Choroid plexus epithelial cell (primary cell): ENCODE measurements around the gene KRTAP10-12.

Source experiments
- DNase-seq: peaks from one replicate; pipeline ENCODE4 v3.0.0-alpha.2; 2010; ENCODE audit warnings: low read depth
- H3K4me3 ChIP-seq: 2 replicates; pipeline ENCODE4 v1.5.1; 2011; ENCODE audit warnings: low read depth, mild to moderate bottlenecking, control low read depth, low read length, moderate library complexity
- TF ChIP-seq, protein P1 (sequence below): conservative IDR thresholded peaks from 2 replicates; pipeline ENCODE4 v1.5.1; 2011; ENCODE audit warnings: low read depth, mild to moderate bottlenecking, control low read depth, inconsistent platforms, low read length, moderate library complexity

The KRTAP10-12 gene

DNA sequence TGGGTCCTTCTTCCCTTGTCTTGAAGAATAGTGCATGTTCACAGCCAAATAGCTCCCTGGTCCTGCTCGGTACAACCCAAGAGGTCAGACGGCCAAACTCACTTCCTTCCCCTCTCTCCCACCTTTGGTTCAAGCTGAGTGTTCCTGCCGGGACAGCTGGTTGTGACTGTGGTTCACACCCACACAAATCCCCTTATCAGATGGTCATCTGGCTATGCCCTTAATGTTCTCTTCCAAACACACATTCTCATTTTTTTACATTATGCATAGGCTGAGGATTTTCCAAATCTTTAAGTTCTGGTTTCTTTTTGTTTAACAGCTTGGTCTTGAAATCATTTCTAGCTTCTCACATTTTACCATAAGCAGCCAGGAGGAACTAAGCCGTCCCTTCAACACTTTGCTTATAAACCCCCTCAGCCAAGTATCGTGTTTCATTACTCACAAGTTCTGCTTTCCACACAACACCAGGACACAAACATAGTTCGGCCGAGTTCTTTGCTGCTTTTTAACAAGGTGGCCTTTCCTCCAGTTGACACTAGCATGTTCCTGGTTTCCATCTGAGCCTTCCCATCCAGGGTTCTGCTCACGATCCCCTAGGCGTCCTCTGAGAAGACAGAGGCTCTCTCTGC, 34.1 kb downstream of the KRTAP10-12 start:
- peak; percentile 5 for DNase-seq
- TF ChIP-seq, protein P1, sequence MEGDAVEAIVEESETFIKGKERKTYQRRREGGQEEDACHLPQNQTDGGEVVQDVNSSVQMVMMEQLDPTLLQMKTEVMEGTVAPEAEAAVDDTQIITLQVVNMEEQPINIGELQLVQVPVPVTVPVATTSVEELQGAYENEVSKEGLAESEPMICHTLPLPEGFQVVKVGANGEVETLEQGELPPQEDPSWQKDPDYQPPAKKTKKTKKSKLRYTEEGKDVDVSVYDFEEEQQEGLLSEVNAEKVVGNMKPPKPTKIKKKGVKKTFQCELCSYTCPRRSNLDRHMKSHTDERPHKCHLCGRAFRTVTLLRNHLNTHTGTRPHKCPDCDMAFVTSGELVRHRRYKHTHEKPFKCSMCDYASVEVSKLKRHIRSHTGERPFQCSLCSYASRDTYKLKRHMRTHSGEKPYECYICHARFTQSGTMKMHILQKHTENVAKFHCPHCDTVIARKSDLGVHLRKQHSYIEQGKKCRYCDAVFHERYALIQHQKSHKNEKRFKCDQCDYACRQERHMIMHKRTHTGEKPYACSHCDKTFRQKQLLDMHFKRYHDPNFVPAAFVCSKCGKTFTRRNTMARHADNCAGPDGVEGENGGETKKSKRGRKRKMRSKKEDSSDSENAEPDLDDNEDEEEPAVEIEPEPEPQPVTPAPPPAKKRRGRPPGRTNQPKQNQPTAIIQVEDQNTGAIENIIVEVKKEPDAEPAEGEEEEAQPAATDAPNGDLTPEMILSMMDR: no peak
- no peak overlapping the region for H3K4me3 ChIP-seq

DNA sequence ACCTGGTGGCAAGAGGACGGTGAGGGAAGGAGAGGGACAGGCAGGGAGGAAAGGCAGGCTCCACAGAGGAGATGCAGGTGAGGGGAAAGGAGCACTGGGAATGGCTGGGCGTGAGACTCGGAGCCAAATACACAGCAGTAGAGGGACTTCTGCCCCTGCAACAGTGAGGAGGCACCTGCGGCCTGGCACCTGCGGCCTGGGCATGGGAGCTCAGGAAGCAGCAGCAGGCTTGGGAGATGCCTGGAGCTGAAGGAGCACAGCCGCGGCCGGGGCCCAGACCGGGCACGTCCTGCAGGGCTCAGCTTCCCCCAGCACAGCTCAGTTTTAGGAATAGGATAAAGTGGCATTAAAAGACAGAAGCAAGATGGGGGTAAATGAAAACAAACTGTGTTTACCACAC, 35.3 kb downstream of the KRTAP10-12 start:
- TF ChIP-seq, protein P1: no peak
- no peak overlapping the region for H3K4me3 ChIP-seq
- DNase-seq: no peak

DNA sequence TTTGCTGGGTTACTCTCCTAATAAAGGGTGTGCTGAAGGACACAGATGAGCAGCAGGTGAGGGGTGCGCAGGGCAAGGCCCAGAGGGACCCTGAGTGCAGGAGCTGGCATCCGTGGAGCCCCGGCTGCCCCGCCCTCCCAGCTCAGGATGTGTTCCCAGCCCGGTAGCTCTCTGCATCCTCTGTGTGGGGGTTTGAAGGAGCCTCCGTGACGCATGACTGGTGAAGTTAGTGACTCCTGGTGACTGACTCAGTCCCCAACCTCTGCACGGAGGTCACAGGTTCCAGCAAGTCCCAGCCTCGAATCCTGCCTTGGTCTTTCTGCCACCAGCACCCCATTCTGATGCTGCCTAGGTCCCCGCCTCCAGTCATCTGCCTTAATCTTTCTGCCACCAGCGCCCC, 36.0 kb downstream of the KRTAP10-12 start:
- TF ChIP-seq, protein P1: no peak
- no peak for DNase-seq
- H3K4me3 ChIP-seq: no peak overlapping the region

DNA sequence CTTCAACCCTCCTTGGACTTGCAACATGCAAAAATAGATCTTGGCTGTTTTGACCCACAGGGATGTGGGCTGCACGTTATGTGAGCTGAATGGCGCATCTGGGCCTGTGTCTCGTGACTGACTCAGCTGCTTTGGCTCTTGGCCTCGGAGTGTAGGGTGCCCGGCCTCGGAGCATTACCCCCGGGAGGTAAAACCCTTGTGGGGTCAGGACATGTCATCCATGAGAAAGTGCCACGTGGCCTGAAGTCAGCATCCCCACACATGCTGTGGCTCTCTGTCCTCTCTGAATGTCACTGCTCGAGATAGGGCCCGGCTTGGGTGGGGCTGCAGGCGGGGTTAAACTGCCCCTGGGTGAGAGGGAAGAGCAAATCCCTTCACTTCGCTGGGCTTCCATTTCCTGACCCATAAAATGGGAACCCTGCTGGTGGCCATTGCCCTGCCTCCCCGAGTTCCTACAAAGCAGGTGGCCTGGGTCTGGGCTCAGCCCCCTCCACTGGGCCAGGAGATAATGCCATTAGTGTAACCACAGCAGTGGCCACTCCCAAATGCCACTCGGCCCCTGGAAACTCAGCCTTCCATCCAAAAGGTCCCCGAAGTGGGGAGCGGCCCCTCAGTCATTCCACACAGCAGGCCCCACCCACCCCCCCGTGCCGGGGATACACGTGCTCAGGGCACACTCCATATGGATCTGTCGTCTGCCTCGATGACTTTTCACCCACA, 37.2 kb downstream of the KRTAP10-12 start:
- TF ChIP-seq, protein P1: no peak
- no peak overlapping the region for H3K4me3 ChIP-seq
- no peak for DNase-seq

DNA sequence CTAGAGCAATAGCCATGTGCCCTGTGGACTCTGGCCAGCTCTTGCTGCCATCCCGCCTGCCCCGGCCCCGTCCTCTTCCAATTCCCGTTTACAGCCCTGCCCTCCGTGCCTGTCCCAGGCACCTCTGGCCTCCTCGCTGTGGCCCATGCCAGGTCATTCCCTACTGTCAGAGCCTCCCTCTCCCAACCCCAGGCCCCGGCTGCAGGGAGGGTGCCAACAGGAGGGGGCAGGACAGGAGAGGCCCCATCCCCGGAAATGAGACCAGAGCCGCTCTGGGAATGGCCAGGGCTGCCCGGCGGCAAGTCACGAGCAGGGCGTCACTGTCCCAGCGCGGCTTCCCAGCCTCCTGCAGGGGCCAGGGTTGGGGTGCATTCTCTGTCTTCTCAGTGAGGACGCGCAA, 37.9 kb downstream of the KRTAP10-12 start:
- no peak overlapping the region for H3K4me3 ChIP-seq
- no peak for DNase-seq
- TF ChIP-seq, protein P1: no peak

DNA sequence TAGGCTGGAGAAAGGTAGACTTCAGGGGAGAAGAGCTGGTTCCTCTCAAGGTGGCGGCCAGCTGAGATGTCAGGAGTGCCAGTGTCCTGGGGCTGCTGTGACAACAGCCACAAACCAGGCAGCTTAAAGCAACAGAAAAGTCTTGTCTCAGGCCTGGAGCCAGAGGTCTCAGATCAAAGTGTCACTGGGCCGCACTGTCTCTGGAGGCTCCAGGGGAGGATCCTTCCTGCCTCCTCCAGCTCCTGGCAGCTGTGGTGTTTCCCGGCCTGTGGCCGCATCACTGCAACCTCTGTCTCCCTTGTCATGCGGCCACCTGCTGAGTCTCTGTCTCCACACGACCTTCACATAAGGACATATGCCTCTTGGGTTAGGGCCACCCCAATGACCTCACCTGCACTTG, 38.8 kb downstream of the KRTAP10-12 start:
- DNase-seq: no peak
- H3K4me3 ChIP-seq: no peak overlapping the region
- TF ChIP-seq, protein P1: no peak
